CD4-positive, alpha-beta T cell treated with Interleukin-4 for 1 hour (primary cell): ENCODE data around the gene BCAT1.

Source experiments
- DNase-seq, 2 donors: peaks; one replicate each; pipeline ENCODE4 v3.0.0-alpha.2; 2020 to 2022

BCAT1 gene

GRCh38 chr12:24803430-24804245 is 145.3 kb downstream of the BCAT1 start:
- no peak for DNase-seq

- DNase-seq, result peak in 1 of 2 donors; percentile 14
Observed at GRCh38 chr12:24798335-24798734, 150.6 kb downstream of the BCAT1 start.

GRCh38 chr12:24797901-24798300 is 151.0 kb downstream of the BCAT1 start:
- no peak for DNase-seq

- DNase-seq, result no peak
Observed at GRCh38 chr12:24796876-24797275, 152.0 kb downstream of the BCAT1 start.

- peak in 1 of 2 donors; percentile 39 for DNase-seq
Observed at GRCh38 chr12:24795699-24796347, 153.1 kb downstream of the BCAT1 start.

GRCh38 chr12:24791622-24792021 is 157.3 kb downstream of the BCAT1 start:
- DNase-seq, result no peak

GRCh38 chr12:24788886-24789285 is 160.0 kb downstream of the BCAT1 start:
- DNase-seq, result no peak

GRCh38 chr12:24780697-24781368 is 168.1 kb downstream of the BCAT1 start:
- peak in 1 of 2 donors; percentile 8 for DNase-seq

- peak in 1 of 2 donors; percentile 19 for DNase-seq
Observed at GRCh38 chr12:24778486-24779304, 170.2 kb downstream of the BCAT1 start.

GRCh38 chr12:24777359-24777758 is 171.5 kb downstream of the BCAT1 start:
- DNase-seq, result no peak

GRCh38 chr12:24776861-24777260 is 172.0 kb downstream of the BCAT1 start:
- DNase-seq, result no peak

- DNase-seq, result no peak
Observed at GRCh38 chr12:24775073-24775472, 173.8 kb downstream of the BCAT1 start.

GRCh38 chr12:24773996-24774395 is 174.9 kb downstream of the BCAT1 start:
- DNase-seq, result no peak

- DNase-seq, result no peak
Observed at GRCh38 chr12:24772813-24773212, 176.1 kb downstream of the BCAT1 start.

GRCh38 chr12:24770821-24771220 is 178.1 kb downstream of the BCAT1 start:
- no peak for DNase-seq

- DNase-seq, result no peak
Observed at GRCh38 chr12:24770334-24770733, 178.6 kb downstream of the BCAT1 start.

- DNase-seq, result no peak
Observed at GRCh38 chr12:24769682-24770081, 179.2 kb downstream of the BCAT1 start.

GRCh38 chr12:24768415-24768814 is 180.5 kb downstream of the BCAT1 start:
- DNase-seq, result no peak

GRCh38 chr12:24767016-24767415 is 181.9 kb downstream of the BCAT1 start:
- no peak for DNase-seq

- DNase-seq, result no peak
Observed at GRCh38 chr12:24764712-24765111, 184.2 kb downstream of the BCAT1 start.

GRCh38 chr12:24760606-24761378 is 188.1 kb downstream of the BCAT1 start:
- DNase-seq, result no peak

GRCh38 chr12:24760162-24760561 is 188.7 kb downstream of the BCAT1 start:
- DNase-seq, result no peak
